Transverse colon (tissue), 4 donors: ENCODE measurements around the gene TTC32. TPM values are rescaled to one million over a fixed set of nuclear protein-coding genes. Genes with fewer than 3 reads are reported as not detected.
A peak's percentile ranks its signal among the peaks of the same experiment; 100 is the strongest.

Source experiments
- DNase-seq: peaks from one replicate; pipeline ENCODE4 v3.0.0-alpha.2; 2019
- H3K27ac ChIP-seq, 4 donors: fragments of 200-600 bp; sonication (generic); 2 replicates each; pipeline ENCODE4 v1.5.1; 2016 to 2018; ENCODE audit warnings: inconsistent platforms in 4 of 4
- H3K27me3 ChIP-seq: fragments of 200-600 bp; sonication (generic); 2 replicates; pipeline ENCODE4 v1.5.1; 2017; ENCODE audit warnings: inconsistent platforms
- H3K36me3 ChIP-seq, 4 donors: fragments of 200-600 bp; sonication (generic); 2 replicates each; pipeline ENCODE4 v1.5.1; 2017 to 2019; ENCODE audit warnings: inconsistent platforms in 4 of 4
- H3K4me1 ChIP-seq, 4 donors: fragments of 200-600 bp; sonication (generic); 2 replicates each; pipeline ENCODE4 v1.5.1; 2017 to 2020; ENCODE audit warnings: inconsistent platforms in 4 of 4
- H3K4me3 ChIP-seq, 4 donors: fragments of 200-600 bp; sonication (generic); 1 replicate in 1 of 4; 2 replicates in 3 of 4; pipeline versions ENCODE4 v1.5.1 to v1.6.1; 2017 to 2019; ENCODE audit warnings: inconsistent platforms in 4 of 4
- H3K9me3 ChIP-seq, 2 donors: fragments of 200-600 bp; sonication (generic); 2 replicates each; pipeline ENCODE4 v1.5.1; 2017 to 2019; ENCODE audit warnings: inconsistent platforms in 2 of 2
- CTCF ChIP-seq, 5 experiments: fragments of 200-600 bp in 3 of 5; fragments of 450-650 bp in 2 of 5; sonication (generic) in 3 of 5; IDR thresholded peaks; 1 replicate in 2 of 5; 2 replicates in 3 of 5; pipeline ENCODE4 v1.5.1; 2016 to 2017; ENCODE audit warnings: antibody characterized with exemption in 5 of 5, inconsistent platforms in 3 of 5, mild to moderate bottlenecking in 2 of 5, moderate library complexity in 1 of 5
- EP300 ChIP-seq: sonication (generic); formaldehyde crosslinking; IDR thresholded peaks from one replicate; pipeline ENCODE4 v1.6.1; 2017; ENCODE audit warnings: antibody characterized with exemption, low read depth
- POLR2A ChIP-seq: fragments of 450-650 bp; IDR thresholded peaks from one replicate; pipeline ENCODE4 v1.6.1; 2016; ENCODE audit warnings: antibody characterized with exemption, mild to moderate bottlenecking, moderate library complexity
- POLR2AphosphoS5 ChIP-seq, 3 donors: sonication (generic); formaldehyde crosslinking; IDR thresholded peaks; one replicate each; pipeline ENCODE4 v1.6.1; 2016; ENCODE audit warnings: antibody characterized with exemption in 3 of 3
- WGBS, 2 donors: methylation state at CpG; one replicate each; pipeline ENCODE4 v1.1.5; 2018; ENCODE audit warnings: low coverage in 1 of 2; 5-methylcytosine and 5-hydroxymethylcytosine counted together
- in situ Hi-C, 4 donors: fragments of 200-750 bp; cut with MboI; loops; one replicate each; pipeline versions ENCODE4 v1.15.0 to v1.15.1; 2017; ENCODE audit warnings: low sequenced_read_pairs in 3 of 4, low pct_ligation_motif_present in 1 of 4, low pct_unique_long_range_greater_than_20kb in 1 of 4
- intact Hi-C: fragments of 100-400 bp; cut with DNase I; formaldehyde crosslinking; loops from one replicate; pipeline ENCODE4 v1.15.1; 2023; ENCODE audit warnings: low total_unique reads
- total RNA-seq, 4 donors: library from RNA; depleted of rRNA; stranded (reverse); fragments of >200 nt; gene quantifications; one replicate each; pipeline ENCODE4 v1.1.0, GENCODE V29; 2016

TTC32 gene
- total RNA-seq: 10 to 100 TPM in 2 of 4 donors, 1 to 10 TPM in 2; 3.0 to 23.3 (median 9.9) TPM

DNA sequence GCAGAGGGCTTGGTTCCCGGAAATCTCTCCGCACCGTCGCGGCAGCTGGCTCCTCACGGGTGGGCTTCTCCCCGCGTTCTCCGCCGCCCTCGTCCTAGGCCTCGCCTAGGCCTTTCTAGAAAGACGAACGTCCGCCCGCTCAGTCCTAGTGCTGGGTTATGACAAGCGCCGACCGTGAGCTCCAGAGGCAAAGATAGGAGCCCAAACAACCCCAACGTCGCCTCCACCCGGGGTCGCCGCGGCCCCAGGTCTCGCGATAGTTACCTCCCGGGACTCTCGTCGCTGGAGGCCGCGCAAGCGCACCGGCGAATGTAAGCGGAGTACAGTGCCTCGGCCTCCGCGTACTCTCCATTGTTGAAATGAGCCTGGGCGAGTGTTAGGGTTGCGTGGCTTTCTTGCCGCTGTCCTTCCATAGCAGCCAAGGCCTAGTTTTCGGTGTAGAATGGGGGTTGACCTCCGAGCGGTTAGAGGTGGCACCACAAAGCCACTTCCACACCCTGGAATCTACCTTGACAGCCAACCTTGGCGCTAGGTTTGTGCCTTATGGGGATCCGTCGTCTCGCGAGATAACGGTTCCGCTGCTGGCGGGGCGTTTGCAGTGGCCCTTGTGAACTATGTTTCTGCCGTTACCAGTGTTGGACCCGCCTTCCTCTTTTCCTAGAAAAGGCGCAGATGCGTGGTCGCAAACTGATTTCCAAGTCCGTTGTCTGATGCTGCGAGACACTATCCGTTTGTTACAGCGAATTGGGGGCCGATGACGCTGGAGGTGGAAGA, at the start of gene TTC32:
Gene TTC32 (minus strand): TSS at position 542 of the 774 bp plus-strand sequence. CDS start 129 bp downstream, at position 413.
- Histone ChIP-seq H3K4me3 (peak within 1 kb of the TSS; percentile 65 to 86 (median 79)), H3K9me3 (no peaks in the 10 kb centered on the region), H3K27ac (peak within 1 kb of the TSS; percentile 92 to 96 (median 96)), H3K4me1 (peaks cover 18 to 47% (median 26%) of the 10 kb centered on the region in 4 donors), H3K36me3 (no peaks in the 10 kb centered on the region), H3K27me3 (no peaks in the 10 kb centered on the region)
- TF ChIP-seq POLR2A (peak; percentile 91), POLR2AphosphoS5 (IDR thresholded peaks at IDR 0.05) (peak; percentile 81 to 91 (median 90)), EP300 (no peak)
- intact Hi-C loops (no loop called here), in situ Hi-C loops (no loop called here)
- DNase-seq: peak; percentile 94
- WGBS, 2 donors: 0% methylated on average over 63 of the region's 65 CpGs; no CpG with 5 or more reads in 1 of the 2 donors

DNA sequence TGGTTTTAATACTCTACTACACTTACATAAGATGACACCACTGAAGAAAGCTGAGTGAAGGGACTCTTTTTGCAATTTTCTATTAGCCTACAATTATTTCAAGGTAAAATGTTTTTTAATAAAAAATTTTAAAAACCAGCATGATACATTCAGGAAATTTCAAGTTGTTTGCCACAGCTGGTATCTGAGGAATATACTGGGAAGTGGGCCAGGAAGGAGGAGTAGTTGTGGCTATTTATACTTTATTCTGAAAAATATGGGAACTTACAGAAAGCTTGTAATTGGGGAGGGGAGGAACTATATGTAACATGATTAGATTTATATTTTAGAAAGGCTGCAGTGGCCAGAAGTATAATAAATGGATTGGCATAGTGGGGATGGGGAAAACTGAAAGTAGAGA, 47.3 kb upstream of the TTC32 start:
- TF ChIP-seq CTCF (IDR thresholded peaks at IDR 0.05) (no peak), EP300 (no peak), POLR2AphosphoS5 (IDR thresholded peaks at IDR 0.05) (no peak), POLR2A (no peak)
- intact Hi-C loops: no loop called here
- Histone ChIP-seq H3K4me1 (no peaks in the 10 kb centered on the region), H3K36me3 (no peaks in the 10 kb centered on the region), H3K4me3 (no peak overlapping the region), H3K27ac (no peak overlapping the region), H3K9me3 (no peaks in the 10 kb centered on the region), H3K27me3 (no peaks in the 10 kb centered on the region)
- in situ Hi-C loops: no loop called here
- DNase-seq: no peak

- WGBS, 2 donors: 90 to 92% methylated on average over 4 of the region's 4 CpGs
- no peaks in the 10 kb centered on the region for H3K36me3 ChIP-seq
- TF ChIP-seq POLR2AphosphoS5 (IDR thresholded peaks at IDR 0.05) (no peak), CTCF (IDR thresholded peaks at IDR 0.05) (no peak), POLR2A (no peak), EP300 (no peak)
- no peak overlapping the region for H3K4me3 ChIP-seq
- H3K9me3 ChIP-seq: no peaks in the 10 kb centered on the region
- no peak for DNase-seq
- intact Hi-C loops (no loop called here), in situ Hi-C loops (no loop called here)
- H3K27me3 ChIP-seq: no peaks in the 10 kb centered on the region
- H3K4me1 ChIP-seq: no peaks in the 10 kb centered on the region
- H3K27ac ChIP-seq: no peak overlapping the region
These were observed 45.6 kb upstream of the TTC32 start for GRCh38 chr2:19947184-19947940.

DNA sequence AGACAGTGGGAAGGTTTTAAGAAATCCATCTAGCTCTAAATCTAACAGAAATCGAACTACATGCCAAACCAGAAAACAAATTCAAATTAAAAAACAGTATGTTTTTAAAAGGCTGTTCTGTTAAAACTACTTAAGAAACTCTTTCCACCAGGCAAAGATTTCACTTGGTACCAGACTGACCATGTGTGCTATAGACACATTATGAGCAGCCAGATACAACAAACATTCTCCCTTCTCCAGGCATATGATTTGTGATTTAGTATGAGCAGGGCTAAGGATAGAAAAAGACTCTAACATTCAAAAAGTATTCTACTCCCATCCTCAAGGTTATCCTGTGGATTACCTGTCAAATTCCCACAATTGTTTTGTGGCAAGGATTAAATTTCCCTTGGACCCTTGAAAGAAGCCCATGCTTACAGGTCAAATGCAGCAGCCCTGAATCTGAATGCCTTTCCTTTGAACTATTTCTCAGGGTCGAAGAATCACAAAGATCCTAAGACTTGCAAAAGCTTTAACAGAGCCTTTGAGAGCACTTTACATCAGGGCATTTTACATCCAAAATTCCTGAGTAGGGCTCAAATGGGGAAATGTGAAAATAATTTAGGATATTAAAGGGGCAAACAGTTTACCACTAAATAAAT, 42.5 kb upstream of the TTC32 start:
- H3K9me3 ChIP-seq: no peaks in the 10 kb centered on the region
- no peak for DNase-seq
- H3K4me1 ChIP-seq: no peaks in the 10 kb centered on the region
- in situ Hi-C loops (no loop called here), intact Hi-C loops (no loop called here)
- no peak overlapping the region for H3K27ac ChIP-seq
- H3K36me3 ChIP-seq: peaks cover 0 to 6% (median 0%) of the 10 kb centered on the region in 4 donors
- no peak overlapping the region for H3K4me3 ChIP-seq
- TF ChIP-seq CTCF (IDR thresholded peaks at IDR 0.05): no peak
- no peak for TF ChIP-seq POLR2AphosphoS5 (IDR thresholded peaks at IDR 0.05)
- no peak for TF ChIP-seq POLR2A
- TF ChIP-seq EP300: no peak
- H3K27me3 ChIP-seq: no peaks in the 10 kb centered on the region
- 71 to 80% methylated on average over 2 of the region's 2 CpGs for WGBS, 2 donors
